ENCODE data around the gene USP8.
"Not testable (repeated sequence)": the region's sequence is repeated elsewhere in the genome, so short reads cannot be mapped to it uniquely, and the experiment has no call there.

The USP8 gene

GRCh38 chr15:50452927-50453326, 28.7 kb downstream of the USP8 start:
- DNase-seq = no peak

- no peak for DNase-seq
These were observed 34.3 kb downstream of the USP8 start for GRCh38 chr15:50458348-50459112.

GRCh38 chr15:50463423-50464358, 39.5 kb downstream of the USP8 start:
- no peak for DNase-seq

- DNase-seq = no peak
These were observed 46.9 kb downstream of the USP8 start for GRCh38 chr15:50471072-50471471.

- DNase-seq = no peak
These were observed 51.9 kb downstream of the USP8 start for GRCh38 chr15:50476143-50476542.

- DNase-seq = no peak
These were observed 60.6 kb downstream of the USP8 start for GRCh38 chr15:50484781-50485180.

- DNase-seq = no peak
These were observed 61.2 kb downstream of the USP8 start for GRCh38 chr15:50485389-50485788.

GRCh38 chr15:50487287-50487686, 63.1 kb downstream of the USP8 start:
- no peak for DNase-seq

GRCh38 chr15:50493625-50494024, 69.4 kb downstream of the USP8 start:
- DNase-seq = no peak

GRCh38 chr15:50494547-50494946, 70.3 kb downstream of the USP8 start:
- DNase-seq = not testable (repeated sequence)

- DNase-seq = no peak
These were observed 72.5 kb downstream of the USP8 start for GRCh38 chr15:50496692-50497091.

GRCh38 chr15:50500352-50500751, 76.1 kb downstream of the USP8 start:
- DNase-seq = no peak

GRCh38 chr15:50501815-50502214, 77.6 kb downstream of the USP8 start:
- DNase-seq = no peak

GRCh38 chr15:50503144-50503543, 78.9 kb downstream of the USP8 start:
- DNase-seq = no peak

- DNase-seq = not testable (repeated sequence)
These were observed 81.5 kb downstream of the USP8 start for GRCh38 chr15:50505656-50506055.

GRCh38 chr15:50506121-50506520, 81.9 kb downstream of the USP8 start:
- no peak for DNase-seq

- DNase-seq = no peak
These were observed 88.8 kb downstream of the USP8 start for GRCh38 chr15:50513001-50513400.

- DNase-seq = no peak
These were observed 95.7 kb downstream of the USP8 start for GRCh38 chr15:50519740-50520425.

GRCh38 chr15:50523851-50524251, 99.6 kb downstream of the USP8 start:
- DNase-seq = no peak

GRCh38 chr15:50531163-50531562, 107.0 kb downstream of the USP8 start:
- no peak for DNase-seq

- DNase-seq = no peak
These were observed 107.6 kb downstream of the USP8 start for GRCh38 chr15:50531766-50532165.

GRCh38 chr15:50542887-50543210, 118.6 kb downstream of the USP8 start:
- DNase-seq = no peak

GRCh38 chr15:50543556-50543955, 119.4 kb downstream of the USP8 start:
- DNase-seq = no peak

GRCh38 chr15:50544368-50544767, 120.2 kb downstream of the USP8 start:
- no peak for DNase-seq

All from DMS79 (cell line).